NCI-H146 treated with DMSO at 0.1 percent for 48 hours (cell line): ENCODE results near the gene PLAU.
"Not testable (repeated sequence)": the region's sequence is repeated elsewhere in the genome, so short reads cannot be mapped to it uniquely, and the experiment has no call there.

Experiments
- DNase-seq: peaks from one replicate; lab custom pipeline; 2025; ENCODE audit not compliant: unreplicated experiment; lab: John Stamatoyannopoulos, UW

PLAU gene

DNA sequence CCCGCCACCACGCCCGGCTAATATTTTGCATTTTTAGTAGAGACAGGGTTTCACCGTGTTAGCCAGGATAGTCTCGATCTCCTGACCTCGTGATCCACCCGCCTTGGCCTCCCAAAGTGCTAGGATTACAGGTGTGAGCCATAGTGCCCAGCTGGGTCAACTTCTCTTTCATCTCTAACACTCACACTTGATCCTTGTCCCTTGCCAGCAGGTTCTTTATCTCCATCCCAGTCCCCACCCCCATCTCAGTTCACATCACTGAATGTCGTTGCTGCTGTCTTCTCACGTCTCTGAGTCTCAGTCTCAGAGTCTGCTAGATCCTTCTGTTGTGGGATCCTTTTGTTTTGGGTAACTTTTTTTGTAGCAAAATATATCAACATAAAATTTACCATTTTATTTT is 15.6 kb upstream of the PLAU start:
- DNase-seq = not testable (repeated sequence)

DNA sequence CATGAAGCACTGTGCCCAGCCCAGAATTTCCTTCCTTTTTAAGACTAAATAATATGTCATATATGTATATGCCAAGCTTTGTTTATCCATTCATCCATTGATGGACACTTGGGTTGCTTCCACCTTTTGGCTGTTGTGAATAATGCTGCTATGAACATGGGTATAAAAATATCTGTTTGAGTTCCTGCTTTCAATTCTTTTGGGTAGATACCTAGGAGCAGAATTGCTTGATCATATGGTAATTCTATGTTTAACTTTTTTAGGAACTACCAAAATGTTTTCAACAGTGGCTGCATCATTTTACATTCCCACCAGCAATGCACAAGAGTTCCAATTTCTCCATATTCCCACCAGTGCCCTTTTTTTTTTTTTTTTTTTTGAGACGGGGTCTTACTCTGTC is 13.2 kb upstream of the PLAU start:
- DNase-seq = no peak

DNA sequence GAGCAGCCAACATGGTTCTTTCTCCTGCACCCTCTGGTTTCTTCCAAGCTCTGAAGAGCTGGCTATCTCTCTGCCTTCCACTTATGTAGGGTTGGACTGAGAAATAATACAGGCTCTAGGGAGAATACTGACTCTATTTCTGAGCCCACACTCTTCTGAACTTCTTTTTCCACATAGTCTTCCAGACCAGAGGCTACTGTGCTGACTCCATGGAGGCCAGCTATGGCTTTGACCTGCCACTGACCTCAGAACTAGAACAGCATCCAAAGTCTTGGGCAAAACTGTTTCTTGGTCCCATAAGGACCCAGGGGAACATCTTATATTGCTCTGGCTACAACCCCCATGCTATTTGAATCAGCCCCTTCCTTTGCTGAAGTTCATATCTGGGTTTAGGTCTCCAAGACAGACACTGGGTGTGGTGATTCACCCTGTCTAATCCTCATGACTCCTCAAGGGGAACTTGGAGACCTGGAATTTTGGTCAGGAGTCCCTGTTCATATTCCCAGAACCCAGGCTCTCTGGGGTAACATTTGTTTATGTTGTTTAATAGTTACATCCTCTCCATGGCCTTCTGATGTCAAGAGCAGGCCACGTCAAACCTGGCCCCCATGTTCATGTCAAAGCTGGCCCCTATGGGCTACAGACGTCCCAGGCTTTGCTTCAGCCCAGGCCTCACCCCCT is 12.1 kb upstream of the PLAU start:
- no peak for DNase-seq

DNA sequence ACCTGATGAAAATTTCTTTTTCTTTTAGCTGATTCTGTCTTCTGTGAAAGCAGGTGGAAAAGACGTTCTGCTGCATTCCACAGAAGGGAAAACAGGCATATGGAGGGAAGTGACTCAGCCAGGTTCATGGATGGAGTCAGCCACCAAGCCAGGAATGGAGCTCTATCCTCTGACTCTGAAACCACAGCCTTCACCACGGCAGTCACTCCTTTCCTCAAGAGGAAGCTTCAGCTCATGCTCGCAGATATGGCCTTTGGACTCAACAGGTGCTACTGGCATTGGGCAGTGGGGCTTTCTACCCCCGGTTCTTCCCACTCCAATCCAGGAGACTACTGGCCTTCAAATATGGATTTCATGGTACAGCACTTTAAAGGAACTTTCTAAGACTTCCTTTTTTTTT is 11.5 kb upstream of the PLAU start:
- DNase-seq = no peak

DNA sequence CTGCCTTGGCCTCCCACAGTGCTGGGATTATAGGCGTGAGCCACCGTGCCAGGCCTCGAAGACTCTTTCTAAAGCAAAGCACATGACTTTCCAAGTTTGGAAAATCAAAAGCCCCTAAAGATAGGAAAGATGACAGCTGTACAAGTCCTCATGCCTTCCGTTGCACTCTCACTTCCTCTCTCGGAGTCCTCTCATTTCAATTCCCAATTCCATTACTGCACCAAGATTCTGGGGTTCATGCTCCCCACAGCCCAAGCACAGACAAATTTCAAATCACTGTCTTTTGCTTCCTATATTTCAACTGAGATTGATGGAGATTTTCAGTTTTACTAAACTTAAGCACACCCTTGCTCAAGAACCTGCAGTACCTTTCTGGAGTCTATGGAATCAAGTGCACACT is 10.9 kb upstream of the PLAU start:
- no peak for DNase-seq

DNA sequence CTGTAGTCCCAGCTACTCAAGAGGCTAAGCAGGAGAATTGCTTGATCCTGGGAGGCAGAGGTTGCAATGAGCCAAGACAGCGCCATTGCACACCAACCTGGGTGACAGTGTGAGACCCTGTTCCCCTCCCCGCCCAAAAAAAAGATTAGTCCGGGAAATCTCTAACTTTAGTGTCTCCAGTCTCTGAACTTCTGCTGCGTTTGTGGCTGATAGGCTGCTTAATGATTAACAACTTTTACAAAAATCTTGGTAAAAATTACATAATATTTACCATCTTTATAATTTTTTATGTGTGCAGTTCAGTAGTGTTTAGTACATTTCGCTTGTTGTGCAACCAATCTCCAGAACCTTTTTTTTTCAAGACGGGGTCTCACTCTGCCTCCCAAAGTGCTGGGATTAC is 9.7 kb upstream of the PLAU start:
- DNase-seq = no peak

DNA sequence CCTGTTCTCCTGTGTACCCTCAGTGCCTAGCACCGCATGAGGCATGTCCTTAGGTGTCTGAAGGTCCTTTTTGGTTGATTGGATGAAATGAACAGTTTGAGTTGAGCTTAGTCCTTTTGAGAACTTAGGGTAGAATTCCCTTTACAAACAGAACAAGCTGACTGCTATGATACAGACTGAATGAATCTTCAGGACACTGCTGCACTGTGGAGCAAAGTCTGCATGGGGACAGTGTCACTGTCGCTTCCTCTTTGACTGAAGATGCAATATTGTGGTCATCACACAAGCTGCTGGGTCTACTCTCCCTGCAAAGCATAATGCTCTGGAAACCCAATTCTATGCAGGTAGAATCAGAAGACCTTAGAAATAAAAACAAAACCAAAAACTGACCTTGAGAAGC is 8.6 kb upstream of the PLAU start:
- no peak for DNase-seq

DNA sequence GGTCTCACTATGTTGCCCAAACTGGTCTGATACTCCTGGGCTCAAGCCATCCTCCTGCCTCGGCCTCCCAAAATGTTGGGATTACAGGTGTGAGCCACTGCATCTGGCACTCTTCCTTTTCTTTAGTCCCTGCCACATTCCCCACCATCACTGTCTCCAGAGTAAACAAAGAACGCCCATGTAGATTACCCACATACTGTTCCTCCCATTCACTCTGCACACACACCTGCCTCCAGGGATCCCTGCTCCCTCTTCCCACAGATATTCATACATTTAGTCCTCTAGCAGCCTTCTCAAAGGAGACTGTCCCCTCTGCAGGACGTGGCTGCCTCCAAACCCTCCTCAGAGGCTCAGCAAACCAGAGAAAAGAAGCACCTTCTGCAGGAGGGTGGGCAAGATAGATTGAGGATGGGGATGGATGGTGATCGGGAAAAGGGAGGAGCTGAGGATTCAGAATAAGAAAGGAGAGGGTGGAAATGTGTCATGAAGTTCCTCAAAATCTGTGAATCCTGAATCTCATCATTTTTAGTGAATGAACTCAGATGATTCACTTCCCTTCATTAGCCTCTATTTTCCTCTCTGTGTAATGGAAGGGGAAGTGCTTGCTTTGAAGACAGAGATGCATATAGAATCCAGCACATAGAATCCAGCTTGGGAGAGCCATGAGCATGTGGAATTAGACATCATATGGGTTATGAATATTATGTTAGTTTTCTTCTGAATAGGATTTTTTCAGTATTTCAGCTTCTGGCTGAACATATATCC is 5.5 kb upstream of the PLAU start:
- peak; percentile 86 for DNase-seq

DNA sequence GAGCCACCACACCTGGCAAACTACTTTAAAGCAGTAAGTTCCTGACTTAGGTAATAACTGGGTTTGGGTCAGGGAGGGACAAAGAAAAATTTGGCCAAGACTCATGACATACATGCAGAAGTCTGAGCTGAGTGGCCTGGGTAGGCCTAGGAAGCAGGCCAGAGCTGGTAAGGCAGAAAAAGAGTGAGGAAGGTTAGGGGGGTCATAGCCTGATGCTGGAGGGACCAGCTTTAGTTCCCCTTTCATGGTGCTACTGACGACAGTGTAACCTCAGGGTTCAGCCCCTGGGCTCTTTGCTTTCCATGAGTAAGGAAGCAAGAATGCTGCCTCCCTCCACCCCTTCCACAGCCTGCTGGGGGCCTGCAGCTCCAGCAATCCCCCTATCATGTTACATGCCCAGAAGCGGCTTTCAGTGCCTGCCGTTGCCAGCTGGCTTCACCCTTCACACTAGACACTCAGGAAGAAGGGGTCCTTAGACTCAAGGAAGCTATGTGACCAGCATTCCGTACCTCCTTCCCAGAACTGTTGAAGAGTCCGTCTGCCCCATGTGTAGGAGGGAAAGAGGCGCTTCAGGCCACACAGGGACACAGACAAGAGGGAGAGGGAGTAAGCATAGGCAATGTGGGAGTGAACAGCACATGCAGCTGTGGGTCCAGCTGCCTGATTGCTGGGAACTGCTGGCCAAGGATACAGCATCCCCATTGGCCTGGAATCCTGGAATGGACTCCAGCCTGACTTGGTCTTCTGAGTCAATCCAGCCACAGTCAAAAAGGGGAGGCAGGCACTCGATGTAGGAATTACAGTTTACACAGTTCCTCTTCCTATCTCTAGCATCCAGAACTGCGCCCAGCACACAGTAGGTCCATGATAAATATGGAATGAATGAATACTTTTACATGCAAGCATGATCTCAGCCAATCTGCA is 4.1 kb upstream of the PLAU start:
- no peak for DNase-seq

DNA sequence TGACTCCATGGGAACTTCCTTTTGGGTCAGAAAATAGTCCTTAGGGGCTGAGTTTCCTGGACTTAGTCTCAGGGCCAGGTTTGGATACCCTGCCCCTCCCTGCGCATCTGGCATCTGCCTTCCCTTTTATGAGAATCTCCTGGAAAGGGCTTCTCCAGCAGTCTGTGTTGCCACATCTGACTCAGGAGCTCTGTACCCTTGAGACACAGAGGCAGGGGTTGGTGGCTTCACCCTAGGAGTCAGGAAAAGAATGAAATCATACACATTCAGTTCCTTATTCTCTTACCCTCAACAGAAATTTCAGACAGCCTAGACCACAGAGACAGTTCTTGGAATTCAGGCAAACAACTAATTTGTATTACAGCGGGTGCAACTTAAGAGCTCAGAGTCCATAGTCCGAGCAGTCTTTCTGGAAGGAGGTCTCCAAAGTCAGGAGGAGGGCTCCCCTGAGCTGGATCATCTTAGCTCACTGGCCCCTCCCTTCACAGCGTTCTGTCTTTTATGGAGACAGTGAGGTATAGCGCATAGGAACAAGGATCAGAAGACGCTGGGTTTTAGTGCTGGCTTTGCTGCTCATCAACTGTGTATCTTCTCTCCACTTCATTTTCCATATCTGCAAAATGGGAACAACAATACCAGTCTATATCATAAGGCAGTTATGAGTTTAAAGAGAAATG is 3.0 kb upstream of the PLAU start:
- DNase-seq = no peak

DNA sequence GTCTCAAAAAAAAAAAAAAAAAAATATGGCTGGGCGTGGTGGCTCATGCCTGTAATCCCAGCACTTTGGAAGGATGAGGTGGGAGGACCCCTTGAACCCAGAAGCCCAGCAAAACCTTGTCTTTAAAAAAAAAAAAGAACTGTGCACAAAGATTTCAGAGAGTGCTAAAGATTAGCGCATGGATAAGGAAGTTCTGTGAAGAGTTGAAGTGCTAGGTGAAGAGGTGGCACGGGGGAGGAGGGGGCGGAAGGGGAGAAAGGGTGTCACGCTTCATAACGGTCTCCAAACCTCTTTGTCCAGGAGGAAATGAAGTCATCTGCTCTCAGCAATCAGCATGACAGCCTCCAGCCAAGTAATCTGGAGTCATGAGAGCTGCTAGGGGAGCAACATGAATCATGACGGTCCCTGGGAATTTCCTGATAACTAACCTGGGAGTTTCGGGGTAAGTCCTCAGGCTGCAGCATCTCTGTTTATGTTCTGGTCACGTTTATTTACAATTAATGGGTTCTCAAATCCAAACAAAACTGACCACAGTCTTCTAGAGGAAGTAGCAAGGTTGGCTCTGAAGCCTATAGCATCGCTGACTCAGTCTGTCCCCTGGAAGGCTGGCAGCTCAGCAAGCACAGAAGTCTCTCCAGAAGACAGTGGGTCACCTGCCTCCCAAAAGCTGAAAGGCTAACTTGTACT is 1.9 kb upstream of the PLAU start:
- no peak for DNase-seq

DNA sequence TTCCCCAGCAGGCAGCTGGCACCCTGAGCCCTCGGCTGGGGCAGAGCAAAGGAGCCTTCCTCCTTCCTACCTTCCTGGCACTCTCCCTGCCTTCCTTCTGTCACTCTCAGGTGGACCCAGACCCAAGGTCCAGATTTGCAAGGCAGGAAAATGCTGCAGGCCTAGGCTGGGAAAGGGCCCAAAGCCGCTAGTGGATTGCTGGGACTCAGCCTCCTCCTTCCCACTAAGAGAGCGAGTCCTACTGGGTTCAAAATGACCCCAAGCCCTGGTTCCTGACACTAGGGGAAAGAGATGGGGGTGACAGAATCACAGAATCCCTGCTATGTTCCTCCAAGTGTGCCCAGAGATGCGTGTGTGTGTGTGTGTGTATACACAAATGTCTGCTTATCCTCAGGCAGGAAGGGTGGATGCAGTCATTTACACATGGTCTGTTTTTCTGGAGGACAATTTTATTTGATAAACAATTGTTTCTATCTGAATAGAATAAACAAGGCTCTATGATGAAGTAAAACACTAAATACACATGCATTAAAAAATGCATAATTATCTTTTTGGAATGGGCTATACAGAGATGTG is 1.3 kb upstream of the PLAU start:
- DNase-seq = no peak

DNA sequence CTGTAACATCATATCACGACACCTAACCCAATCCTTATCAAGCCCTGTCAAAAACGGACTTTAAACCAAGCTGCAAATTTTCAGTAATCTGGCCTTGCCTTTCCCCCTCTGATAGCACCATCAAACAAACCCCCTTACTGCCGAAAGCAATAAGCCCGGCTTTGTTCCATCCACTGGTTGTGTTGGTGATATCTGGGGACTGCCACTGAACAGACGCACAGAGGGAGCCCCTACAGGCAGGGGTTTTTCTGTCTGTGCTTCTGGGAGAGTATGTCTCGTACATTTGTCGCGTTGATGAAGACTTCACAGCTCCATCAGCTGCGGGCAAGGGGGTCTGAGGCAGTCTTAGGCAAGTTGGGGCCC is 550 bp upstream of the PLAU start:
- DNase-seq = no peak

DNA sequence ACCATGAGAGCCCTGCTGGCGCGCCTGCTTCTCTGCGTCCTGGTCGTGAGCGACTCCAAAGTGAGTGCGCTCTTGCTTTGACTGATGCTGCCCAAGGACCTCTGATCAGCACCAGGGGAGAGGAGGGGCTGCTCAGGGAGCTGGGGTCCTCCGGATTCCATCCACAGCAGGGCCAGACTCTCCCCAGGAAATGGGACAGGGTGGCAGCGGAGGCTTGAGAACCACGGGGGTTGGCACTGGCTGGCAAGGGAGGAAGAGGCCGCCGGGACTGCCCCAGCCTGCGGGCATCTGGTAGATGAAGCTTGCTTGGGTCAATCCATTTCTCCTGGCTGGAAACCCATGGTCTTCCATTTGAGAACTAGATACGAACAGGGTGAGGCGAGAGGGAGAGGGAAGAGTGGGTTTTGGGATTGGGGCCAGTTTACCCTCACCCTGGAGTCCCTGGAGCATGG is 647 bp downstream of the PLAU start:
- DNase-seq = peak; percentile 16

DNA sequence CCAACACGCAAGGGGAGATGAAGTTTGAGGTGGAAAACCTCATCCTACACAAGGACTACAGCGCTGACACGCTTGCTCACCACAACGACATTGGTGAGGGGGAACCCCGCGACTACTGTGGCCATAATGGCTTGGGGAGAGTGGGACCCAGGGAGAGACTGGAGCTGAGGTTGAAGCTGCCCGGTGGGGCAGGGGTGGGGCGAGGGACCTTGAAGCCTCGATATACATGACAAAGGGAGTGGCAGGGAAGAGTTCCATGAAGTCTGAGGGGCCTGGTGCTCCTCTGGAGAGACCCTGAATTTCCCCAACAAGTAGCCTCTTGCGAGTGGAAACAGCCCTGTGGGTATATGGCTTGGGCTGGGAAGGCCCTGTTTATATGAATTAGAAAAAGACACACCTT is 3.1 kb downstream of the PLAU start:
- no peak for DNase-seq

DNA sequence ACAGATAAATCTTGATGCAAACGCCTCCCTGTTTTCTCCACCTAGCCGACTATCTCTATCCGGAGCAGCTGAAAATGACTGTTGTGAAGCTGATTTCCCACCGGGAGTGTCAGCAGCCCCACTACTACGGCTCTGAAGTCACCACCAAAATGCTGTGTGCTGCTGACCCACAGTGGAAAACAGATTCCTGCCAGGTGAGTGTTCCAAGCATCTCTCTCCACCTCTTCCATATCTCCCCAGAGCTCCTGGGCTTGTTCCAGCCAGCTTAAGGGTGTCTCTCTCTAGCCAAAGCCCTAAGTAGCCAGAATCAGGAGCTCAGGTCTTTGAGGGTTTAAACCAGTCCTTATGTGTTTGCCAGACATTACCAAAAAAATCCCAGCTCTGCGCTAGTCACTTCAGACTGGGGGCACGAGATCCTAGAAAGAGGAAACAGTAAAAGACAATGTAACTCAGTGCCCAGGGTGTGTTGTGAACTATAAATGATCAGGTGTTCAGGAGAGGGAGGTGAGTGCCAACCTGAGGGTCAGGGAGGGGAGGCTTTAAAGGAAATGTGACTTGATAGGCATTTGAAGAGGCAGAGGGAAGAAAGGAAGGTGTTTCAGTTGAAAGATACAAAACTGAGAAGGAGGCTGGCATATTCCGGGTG is 4.4 kb downstream of the PLAU start:
- DNase-seq = no peak

DNA sequence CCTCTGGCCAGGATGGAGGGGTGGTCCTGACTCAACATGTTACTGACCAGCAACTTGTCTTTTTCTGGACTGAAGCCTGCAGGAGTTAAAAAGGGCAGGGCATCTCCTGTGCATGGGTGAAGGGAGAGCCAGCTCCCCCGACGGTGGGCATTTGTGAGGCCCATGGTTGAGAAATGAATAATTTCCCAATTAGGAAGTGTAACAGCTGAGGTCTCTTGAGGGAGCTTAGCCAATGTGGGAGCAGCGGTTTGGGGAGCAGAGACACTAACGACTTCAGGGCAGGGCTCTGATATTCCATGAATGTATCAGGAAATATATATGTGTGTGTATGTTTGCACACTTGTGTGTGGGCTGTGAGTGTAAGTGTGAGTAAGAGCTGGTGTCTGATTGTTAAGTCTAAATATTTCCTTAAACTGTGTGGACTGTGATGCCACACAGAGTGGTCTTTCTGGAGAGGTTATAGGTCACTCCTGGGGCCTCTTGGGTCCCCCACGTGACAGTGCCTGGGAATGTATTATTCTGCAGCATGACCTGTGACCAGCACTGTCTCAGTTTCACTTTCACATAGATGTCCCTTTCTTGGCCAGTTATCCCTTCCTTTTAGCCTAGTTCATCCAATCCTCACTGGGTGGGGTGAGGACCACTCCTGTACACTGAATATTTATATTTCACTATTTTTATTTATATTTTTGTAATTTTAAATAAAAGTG is 6.0 kb downstream of the PLAU start:
- DNase-seq = no peak

DNA sequence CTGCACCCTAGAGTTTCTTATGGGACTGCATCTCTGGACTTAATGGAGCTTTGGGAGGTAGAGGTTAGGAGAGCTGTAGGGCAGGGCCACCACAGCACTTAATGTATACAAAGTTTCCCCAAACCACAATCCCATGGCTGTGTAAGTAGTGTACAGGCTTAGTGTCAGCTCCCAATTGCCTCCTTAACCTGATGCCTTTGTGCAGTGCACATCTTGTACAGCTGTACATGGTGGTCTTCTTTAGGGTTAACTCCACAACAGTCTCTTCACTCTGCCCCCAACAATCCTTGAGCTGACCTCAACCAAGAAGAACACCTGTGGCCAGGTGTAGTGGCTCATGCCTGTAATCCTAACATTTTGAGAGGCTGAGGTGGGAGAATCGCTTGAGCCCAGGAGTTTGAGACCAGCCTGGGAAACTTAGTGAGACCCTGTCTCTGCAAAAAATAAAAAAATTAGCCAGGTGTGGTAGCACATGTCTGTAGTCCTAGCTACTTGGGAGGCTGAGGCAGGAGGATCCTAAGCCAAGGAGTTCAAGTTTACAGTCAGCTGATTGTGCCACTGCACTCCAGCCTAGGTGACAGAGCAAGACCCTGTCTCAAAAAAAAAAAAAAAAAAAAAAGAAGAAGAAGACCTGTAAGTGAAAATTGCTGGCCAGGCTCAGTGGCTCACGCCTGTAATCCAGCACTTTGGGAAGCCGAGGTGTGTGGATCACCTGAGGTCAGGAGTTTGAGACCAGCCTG is 6.8 kb downstream of the PLAU start:
- DNase-seq = no peak
